Activated T-cell treated with anti-CD3 and anti-CD28 coated beads for 1 hour (primary cell): ENCODE measurements around the gene VRK1.
"Not testable (repeated sequence)": the region's sequence is repeated elsewhere in the genome, so short reads cannot be mapped to it uniquely, and the experiment has no call there.

ENCODE experiments used
- DNase-seq: peaks from one replicate; pipeline ENCODE4 v3.0.0-alpha.2; 2020; ENCODE audit warnings: low read depth

The VRK1 gene

DNA sequence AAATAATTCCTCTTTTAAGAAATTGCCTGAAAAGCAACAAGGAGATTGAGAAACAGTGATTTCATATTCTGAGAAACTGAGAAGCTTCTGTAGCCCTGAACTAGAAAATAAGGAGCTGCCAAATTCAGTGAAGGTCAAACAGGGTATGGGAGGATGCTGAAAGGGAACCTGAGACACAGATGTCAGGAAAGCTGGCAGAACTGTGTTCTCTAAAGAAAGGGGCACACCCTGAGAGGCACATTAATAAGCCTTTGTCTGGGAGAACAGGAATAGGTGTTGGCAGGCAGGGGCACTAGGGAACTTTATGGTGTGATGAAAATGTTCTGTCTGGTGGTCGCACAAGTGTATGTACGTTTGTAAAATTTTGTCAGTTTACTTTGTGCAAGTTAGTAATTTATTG lies 29.6 kb downstream of the VRK1 start:
- no peak for DNase-seq

DNA sequence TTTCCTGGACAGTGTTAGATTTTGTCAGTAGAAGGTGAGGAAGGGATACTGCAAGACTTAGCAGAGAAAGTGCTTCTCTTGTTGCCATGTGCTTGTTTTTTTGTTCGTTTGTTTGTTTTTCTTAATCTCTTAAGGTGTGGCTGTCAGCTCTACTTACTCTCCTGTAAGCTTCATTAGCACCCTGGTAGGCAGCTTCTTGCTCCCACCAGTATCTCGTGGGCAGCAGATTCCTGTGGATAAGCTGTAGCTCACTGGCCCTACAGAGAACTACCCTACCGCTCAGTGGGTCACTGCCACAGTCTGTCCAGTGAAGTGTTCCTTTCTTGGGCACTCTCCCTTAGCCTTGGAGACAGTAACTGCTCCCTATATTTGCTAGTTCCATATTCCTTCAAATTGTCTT lies 30.1 kb downstream of the VRK1 start:
- no peak for DNase-seq

DNA sequence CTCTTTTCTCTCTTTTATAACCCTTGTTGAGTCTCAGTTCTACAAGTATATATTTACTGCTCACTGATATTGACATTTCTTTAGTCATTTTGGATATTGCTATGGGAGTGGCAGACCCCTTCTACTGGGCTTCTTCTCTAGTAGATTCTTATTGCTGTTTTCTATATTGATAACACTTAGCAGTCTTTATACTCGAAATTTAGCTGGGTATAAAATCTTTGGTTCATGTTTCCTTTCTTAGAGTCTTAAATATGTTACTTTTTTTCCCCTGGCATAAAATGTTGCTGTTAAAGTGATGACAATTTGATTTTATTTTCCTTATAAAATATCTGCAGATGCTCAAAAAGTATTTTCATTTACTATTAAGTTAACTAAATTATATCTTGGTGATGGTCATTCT lies 32.6 kb downstream of the VRK1 start:
- no peak for DNase-seq

DNA sequence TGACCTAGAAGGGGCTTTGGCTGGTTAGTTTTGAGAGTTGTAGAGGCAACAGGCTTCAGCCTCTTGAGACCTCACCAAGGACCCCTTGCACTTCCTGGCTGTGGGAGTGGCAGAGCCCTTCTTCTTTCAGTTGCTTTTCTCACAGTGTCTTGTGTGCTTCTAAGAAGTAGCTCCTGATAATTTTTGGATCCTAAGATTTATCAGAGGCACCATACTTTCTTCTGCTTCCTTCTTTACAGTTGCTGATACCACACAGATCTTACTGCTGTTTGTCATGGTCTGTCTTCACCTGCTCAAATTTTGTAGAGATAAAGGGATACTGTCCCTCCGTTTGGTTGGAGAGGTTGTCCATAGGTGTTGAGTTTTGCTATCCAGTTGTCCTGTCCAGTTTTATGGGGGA lies 33.8 kb downstream of the VRK1 start:
- no peak for DNase-seq

DNA sequence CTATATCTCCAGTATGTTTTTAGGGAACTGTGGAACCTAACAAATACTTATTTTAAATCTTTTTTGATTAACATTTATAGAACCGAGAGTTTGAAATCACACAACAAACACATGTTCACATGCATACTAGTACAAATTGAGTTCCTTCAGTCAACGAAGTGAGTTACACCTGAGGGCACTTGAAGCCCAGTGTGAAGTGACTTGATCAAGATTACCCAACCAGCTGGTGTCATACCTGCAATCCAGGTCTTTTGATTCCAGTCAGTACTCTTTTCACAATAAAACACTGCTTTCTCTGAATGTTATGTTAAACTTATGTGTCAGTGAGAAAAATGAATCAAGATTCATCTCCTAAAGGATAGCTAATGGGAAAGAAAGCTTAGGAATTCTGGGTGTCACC lies 35.2 kb downstream of the VRK1 start:
- DNase-seq: no peak

DNA sequence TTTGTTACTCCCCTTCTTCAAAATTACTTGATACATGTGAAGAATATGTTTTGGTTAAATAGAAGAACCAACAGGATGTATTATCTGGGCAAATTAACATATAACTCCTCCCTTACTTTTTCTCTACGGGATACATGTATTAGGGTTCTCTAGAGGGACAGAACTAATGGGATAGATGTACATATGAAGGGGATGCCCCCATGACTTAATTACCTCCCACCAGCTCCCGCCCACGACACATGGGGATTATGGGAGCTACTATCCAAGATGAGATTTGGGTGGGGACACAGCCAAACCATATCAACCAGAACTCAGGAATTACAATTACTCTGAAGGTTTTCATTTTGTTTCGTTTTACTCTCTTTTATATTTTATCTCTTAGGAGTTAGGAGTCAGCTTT lies 41.3 kb downstream of the VRK1 start:
- no peak for DNase-seq

DNA sequence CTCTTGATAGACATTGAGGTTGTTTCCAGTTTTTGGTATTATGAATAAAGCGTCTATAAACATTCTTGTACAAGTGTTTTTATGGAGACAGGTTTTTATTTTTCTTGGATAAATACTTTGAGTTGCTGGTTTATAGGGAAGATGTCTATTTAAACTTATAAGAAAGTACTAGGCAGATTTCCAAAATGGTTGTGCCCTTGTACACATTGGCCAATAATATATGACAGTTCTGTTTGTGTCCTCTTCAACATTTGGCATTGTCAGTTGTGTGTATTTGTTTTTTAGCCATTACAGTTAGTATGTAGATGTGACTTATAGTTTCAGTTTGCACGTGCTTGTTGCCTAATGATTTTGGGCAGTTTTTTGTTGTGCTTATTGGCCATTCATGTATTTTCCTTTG lies 42.1 kb downstream of the VRK1 start:
- no peak for DNase-seq

DNA sequence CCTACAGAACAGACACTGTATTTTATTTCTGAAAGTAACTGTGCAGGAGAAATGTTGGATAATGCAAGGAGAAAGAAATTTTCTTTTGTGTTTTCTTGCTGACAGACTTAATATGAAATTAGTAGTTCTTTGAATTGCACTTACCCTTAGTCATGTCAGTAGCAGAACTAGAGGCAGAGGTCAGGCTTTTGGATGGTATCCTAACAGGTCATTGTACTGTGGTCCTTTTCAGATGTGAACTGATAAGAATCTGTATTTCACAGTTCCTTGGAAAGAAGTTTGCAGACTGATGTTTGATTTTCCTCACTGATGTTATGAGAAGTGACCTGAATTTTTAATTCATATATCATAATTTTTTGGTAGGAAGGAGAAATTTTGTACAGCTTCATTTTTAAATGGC lies 46.0 kb downstream of the VRK1 start:
- no peak for DNase-seq

DNA sequence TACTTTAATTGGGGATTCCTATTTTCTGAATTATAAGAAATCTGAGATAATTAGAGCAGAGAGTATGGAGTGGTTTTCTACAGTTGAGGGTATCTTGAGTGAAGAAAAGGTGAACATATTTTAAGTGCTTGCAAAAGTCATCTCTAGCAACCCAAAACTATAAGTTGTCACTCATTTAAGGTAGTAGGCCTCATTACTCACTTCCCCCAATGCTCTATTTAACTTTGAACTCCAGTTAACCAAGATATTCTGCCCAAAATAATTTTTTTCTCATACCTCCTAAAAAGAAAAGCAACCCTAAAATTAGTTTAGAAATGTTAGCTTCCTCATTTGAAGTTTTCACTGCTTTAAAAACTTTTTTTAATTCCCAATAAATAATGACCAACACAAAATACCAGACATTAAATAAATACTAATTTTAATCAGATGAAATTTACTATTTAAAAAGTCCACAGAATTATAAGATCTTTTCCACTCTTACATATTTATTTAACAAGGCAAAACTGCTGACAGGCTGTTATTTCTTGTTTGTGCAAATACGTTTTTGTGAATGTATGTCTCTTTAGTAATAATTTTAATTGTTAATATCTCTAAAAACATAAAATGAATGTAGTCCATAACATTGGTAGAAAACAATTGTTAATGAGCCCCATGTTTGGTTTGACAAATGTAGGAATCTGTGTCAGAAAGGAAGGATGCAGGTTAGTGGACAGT lies 47.8 kb downstream of the VRK1 start:
- no peak for DNase-seq

DNA sequence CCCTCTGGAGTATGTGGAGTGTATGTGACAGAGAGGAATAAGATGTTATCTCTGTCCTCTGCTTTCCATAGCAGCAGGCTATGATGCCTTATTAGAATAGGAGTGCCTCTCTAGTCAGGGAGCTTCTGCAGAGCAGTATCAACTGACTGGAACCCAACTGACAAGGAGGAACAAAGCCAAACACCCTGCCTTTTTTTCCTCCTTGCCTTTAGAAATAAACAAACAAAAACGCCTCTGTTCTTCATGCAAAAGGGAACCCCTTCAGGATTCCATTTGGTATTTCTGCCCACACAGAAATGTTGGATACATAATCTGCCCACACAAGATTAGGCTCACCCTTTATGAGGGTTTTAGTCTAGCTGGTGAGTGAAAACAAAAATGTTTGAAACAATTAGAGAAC lies 50.3 kb downstream of the VRK1 start:
- no peak for DNase-seq

DNA sequence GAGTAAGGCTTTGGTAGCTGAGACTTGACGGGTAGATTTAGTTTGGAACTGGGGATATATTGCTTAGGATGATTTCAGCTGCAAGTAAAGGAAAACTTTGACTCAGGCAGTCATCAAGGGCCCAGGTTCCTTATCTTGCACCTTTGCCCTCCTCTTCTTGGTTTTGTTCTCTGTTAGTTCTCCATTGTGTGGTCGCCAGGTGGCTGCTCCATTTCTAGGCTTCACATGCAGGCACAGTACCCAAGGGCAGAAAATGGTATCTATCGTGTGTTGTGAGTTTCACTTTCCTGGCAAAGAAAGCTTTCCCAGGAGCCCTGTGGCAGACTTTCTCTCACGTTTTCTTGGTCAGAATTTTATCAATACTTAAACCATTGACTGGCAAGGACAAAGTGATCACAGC lies 50.8 kb downstream of the VRK1 start:
- no peak for DNase-seq

DNA sequence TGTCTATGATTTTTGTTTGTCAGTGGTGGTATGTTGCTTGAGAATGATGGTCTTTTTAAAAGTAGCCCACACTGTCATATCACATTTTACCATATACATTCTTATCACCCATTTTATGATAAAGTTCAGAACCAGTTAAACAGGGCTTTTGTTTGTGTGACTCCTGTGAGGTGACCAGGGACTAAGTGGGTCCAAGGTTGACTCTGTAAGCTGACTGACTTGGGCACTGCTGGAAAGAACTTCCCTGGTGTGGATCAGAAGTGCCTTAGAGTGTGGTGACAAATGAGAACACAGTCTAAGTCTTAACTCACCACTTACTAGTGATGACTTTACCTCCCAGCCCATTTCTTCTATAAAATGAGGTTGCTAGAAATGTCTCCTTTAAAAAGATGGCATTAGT lies 52.6 kb downstream of the VRK1 start:
- DNase-seq: no peak

DNA sequence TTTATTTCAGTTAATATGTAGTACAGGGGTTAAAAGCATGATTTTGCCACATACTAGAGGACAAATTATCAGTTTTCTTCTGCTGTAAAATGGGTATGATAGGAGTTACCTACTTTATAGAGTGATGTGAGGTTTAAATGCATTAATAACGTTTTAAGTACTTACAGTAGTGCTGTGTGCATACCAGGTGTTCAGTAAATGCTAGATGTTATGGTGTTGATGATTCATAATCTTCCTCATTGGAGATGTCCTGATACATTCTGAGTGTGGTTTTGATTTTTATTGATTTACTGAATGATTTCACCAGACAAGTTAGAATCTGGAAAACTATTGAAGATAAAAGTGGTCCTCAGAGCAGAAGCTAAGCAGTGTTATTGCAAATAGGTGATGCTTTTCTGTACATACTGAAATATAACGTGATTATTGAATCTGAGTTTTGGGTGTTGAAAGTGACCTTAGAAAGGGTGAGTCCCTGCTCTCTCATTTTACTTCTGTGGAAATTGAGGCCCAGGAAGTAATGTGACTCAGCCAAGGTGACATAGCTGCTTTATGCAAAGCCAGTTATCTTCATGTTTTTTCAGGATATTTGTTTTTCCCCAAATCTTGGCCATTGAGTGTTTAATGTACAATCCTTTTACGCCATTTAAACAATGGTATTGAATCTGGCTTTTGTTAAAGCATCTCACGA lies 54.7 kb downstream of the VRK1 start:
- no peak for DNase-seq

DNA sequence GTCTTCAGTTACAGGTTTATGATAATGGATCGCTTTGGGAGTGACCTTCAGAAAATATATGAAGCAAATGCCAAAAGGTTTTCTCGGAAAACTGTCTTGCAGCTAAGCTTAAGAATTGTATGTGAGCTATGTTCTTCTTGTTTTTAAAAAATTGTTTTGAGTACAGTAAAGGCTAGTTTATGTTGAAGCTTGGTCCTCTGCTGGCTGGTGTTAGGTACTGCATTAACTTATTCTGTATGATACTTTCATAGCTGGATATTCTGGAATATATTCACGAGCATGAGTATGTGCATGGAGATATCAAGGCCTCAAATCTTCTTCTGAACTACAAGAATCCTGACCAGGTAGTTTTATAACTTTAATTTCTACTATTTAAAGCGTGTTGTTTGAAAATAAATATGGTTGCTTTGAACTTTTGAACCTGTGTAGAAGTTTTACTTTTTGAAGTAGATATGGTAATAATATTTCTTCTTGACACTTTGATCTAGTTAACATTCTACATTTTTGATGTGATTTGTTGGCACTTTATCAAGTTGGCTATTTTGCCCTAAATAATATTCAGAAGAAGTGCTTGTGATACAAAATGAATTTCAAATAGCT lies 55.7 kb downstream of the VRK1 start:
- no peak for DNase-seq

DNA sequence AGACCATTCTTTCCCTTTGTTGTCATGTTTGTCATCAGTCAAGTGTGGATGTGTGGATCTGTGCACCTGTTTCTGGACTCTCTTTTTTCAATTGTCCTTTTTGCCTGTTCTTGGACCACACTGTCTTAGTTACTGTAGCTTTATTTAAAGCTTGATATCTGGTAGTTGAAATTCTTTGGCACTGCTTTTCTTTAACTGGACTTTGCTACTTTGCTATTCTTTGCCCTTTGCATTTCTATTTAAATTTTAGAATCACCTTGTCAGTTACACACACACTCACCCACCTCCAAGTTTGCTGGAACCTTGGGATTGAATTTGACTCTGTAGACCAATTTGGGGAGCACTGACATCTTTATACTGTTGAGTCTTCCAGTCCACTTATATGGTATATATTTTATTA lies 61.5 kb downstream of the VRK1 start:
- no peak for DNase-seq

DNA sequence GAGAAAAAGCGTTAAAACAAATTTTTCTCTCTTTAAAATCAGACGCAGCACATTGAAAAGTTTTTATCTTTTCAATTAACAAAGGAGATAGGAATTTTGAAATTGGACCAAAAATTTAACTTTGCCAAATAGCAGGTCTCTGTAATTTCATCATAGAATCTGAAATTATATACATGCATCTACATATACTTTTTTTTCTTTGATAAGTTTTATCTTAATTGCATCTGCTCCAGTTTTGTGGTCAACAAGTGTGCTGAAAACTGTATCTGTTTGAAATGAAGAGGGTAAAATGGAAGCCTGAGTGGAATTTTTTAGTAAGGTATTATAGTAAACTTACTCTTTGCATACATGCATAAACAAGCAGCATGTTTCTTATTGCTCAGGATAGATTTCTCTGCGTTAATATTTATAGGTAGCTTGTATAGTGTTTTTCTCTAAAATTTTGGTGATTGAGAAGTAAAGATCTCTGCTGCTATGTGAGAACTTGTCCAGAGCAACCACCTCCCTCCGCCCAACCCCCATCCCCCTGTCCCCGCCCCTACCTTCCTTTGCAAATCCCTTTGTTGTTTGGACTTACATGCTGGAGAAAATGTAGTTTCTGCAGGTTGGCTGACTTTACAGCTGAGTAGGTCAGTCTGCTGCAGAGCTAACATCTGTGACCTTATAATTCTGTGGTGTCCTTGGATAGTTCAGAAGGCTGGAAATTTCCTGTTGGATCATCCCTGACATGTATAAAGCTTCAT lies 64.6 kb downstream of the VRK1 start:
- DNase-seq: no peak

DNA sequence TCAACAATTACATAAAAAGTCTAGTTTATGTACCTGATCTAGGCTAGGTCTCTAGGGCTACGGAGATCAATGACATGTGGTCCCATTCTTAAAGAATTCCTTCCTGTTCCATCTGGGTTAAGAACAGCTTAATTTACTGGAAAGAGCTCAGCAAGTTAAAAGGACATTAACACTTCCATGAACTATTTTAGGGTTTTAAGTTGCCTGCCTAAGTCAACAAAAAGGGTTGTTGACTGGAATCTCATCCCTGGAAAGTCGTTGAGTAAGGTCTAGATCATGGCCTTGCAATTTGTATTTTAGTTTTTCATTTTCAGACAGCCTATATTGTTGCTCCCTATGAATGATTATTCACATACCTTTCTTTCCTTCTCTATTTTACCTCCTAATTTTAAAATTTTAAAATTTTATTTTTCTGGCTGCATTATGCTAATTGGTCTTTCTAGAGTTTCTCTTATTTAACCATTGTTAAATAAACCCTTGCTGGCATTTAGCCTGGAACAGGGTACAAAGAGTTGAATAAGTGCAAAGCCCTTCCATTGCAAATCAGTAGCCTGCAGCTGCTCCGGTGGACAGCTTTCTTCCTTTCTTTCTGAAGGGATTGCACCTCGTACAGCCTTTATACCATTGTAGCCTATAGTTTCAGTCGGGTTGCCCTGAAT lies 66.3 kb downstream of the VRK1 start:
- no peak for DNase-seq

DNA sequence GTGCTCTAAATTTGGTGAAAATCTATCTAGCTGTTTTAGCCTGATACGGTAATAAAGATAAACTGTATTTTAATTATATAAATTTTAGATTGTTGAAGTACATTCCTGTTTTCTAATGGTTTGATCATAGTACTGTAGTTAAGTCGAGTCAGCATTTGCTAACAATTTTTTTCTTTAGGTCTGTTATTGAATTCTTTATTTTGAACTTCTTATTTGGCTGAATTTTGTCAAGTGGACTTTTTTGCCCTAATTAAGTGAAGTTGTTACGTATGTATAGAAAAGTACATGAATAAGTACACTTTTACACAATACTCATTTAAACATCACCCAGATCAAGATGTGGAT lies 66.8 kb downstream of the VRK1 start:
- no peak for DNase-seq

DNA sequence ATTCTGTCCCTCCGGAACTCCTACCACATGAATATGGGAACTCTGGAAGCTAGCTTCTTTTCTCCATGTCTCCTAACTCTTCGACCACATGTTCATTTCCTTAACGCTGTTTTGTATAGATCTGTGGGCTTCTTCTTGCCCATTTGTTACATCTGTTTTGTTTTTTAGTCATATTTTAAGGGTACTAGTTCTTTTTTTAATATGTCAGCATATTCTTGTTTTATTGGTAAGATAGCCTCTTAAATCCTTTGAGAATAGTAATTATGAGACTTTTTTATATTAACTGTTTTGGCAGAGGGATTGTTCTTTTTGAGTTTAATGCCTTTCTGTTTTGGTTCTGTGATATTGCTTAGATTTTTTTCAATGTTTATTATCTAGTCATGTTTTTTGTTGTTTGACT lies 70.5 kb downstream of the VRK1 start:
- no peak for DNase-seq

DNA sequence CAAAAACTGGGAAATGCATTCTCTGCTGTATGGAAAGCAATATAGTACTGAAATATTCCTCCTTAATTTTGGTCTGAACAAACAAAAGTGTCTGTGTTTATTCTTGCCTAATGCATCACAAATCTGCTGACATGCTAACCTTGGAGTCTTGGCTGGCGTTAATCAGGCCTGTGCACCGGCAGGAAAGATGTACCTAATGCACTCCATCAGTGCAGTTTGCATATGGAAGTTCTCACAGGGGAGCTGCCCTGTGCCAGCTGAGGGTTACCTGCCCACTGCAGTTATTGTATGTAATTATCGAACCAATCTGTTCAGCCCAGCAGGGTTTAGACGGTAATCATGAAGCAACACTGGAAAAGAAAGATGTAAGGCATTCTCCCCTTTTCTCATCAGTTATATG lies 76.9 kb downstream of the VRK1 start:
- no peak for DNase-seq

DNA sequence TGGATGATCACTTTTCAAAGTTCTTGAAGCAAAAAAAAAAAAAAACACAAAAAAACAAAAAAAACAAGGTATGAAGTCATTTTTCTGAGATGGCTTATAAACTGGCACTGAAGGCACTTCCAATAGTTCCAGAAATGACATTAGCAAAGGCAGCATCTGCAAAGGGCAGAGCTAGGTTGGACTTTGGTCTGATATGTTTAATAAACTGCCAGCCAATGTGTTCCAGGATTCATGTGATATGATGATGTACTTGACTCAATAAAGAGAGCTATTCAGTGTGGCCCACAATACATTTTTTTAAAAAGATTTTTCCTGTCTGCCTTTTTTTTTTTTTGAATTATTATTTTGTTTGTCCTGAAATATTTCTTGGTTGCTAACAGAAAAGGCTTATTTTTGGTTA lies 79.6 kb downstream of the VRK1 start:
- DNase-seq: no peak

DNA sequence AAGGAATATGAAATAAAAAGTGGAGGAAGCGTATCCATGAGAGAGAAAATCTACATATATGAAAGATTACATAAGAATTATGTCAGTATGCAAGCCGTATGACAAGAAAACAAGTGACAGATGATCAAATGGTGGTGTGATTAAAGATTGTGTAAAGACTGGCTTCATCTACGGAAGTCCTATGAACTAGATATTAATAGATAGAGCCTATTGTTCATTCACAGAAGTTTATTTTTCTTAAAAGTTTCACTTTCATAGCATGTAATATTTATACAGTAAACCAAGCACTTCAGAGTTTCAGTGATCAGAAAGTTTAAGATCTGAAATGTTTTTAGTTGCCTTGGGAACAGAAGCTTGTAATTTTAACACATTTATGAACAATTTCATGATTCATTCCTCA lies 84.5 kb downstream of the VRK1 start:
- no peak for DNase-seq

DNA sequence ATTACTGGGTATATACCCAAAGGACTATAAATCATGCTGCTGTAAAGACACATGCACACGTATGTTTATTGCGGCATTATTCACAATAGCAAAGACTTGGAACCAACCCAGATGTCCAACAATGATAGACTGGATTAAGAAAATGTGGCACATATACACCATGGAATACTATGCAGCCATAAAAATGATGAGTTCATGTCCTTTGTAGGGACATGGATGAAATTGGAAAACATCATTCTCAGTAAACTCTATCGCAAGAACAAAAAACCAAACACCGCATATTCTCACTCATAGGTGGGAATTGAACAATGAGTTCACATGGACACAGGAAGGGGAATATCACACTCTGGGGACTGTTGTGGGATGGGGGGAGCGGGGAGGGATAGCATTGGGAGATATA lies 86.8 kb downstream of the VRK1 start:
- DNase-seq: not testable (repeated sequence)
